Colonic mucosa (tissue), 4 donors: Measurements from ENCODE around the gene TMEM260. TPM values are rescaled to one million over a fixed set of nuclear protein-coding genes. Genes with fewer than 3 reads are reported as not detected.

ENCODE experiments used
- DNase-seq: peaks from one replicate; pipeline ENCODE4 v3.0.0-alpha.2; 2020
- H3K27ac ChIP-seq: fragments of 200-600 bp; one replicate; pipeline ENCODE4 v1.8.0; 2021
- H3K27me3 ChIP-seq: fragments of 200-600 bp; one replicate; pipeline ENCODE4 v1.8.0; 2021
- H3K36me3 ChIP-seq: fragments of 200-600 bp; one replicate; pipeline ENCODE4 v1.8.0; 2021
- H3K4me1 ChIP-seq: fragments of 200-600 bp; one replicate; pipeline ENCODE4 v1.8.0; 2021; ENCODE audit warnings: mild to moderate bottlenecking
- H3K4me3 ChIP-seq: fragments of 200-600 bp; one replicate; pipeline ENCODE4 v1.8.0; 2021
- H3K9ac ChIP-seq, 2 donors: one replicate each; pipeline ENCODE4 v1.7.0; 2013; ENCODE audit warnings: control low read depth in 2 of 2, low read depth in 2 of 2, low read length in 2 of 2
- H3K9me3 ChIP-seq: fragments of 200-600 bp; one replicate; pipeline ENCODE4 v1.8.0; 2021
- CTCF ChIP-seq: fragments of 200-600 bp; IDR thresholded peaks from one replicate; pipeline ENCODE4 v1.8.0; 2022; ENCODE audit warnings: antibody characterized with exemption, mild to moderate bottlenecking
- intact Hi-C: fragments of 100-400 bp; cut with DNase I; formaldehyde crosslinking; loops from one replicate; pipeline ENCODE4 v1.14.1; 2022
- total RNA-seq, 2 donors: library from RNA; stranded (reverse); fragmentation: NEBNext Ultra II Directional in 1 of 2; extraction: Animal tissue kit (Norgen Biotek cat#: 25700) in 1 of 2; gene quantifications; one replicate each; pipeline ENCODE4 v1.2.1, GENCODE V29; 2021
- donor health status: healthy.
- donor health status: DM: no; HTN: no; CAD: no.
- donor health status: DM: no; HTN: no; CAD: no.

Gene TMEM260
- total RNA-seq, 2 donors from 2014 or later, result 21.1 to 21.5 TPM

DNA sequence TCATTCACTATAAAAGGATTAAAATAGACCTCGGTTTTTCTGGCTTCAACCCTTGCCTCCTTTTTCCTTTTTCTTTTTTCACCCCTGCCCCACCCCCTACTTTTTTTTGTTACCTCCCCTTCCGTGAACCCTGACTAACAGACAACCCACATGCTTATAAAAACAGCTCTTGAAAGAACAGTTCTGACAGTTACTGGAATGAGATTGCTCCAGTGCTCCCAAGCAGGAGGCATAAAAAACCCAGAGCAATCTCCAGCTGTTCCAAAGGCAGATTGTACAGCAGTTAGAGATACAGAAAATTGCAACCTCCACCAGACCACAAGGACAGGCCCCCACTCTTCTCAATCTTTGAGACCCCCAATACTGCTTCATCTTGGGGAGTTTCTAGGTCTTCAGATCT is 29.9 kb upstream of the TMEM260 start:
- Histone ChIP-seq H3K36me3 (no peaks in the 10 kb centered on the region), H3K4me3 (no peak overlapping the region), H3K9me3 (no peaks in the 10 kb centered on the region), H3K4me1 (no peaks in the 10 kb centered on the region), H3K27me3 (no peaks in the 10 kb centered on the region), H3K27ac (no peak overlapping the region), H3K9ac (no peak overlapping the region)
- no peak for DNase-seq
- intact Hi-C loops, result no loop called here
- no peak for TF ChIP-seq CTCF

DNA sequence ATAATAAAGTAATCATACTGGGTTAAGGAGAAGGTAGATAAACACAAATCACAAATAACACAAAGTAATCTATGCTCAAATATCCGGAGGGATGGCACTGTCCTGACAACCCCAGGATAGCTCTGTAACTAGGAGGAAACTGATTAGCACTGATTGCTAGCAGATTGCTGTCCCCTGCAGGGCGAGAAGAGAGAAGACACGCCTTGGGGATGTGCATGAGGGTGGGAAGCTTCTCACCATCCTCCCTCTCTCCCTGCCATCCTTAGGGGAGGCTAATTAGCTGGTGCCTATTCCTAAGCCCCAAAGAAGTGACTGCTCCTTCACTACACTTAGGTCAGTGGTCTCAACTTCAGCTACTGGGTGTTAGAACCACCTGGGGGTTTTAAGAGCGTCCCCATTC is 27.0 kb upstream of the TMEM260 start:
- DNase-seq, result no peak
- Histone ChIP-seq H3K27ac (no peak overlapping the region), H3K36me3 (no peaks in the 10 kb centered on the region), H3K27me3 (no peaks in the 10 kb centered on the region), H3K4me3 (no peak overlapping the region), H3K4me1 (no peaks in the 10 kb centered on the region), H3K9me3 (no peaks in the 10 kb centered on the region), H3K9ac (no peak overlapping the region)
- TF ChIP-seq CTCF, result no peak
- intact Hi-C loops, result no loop called here

- no peaks in the 10 kb centered on the region for H3K36me3 ChIP-seq
- no peaks in the 10 kb centered on the region for H3K9me3 ChIP-seq
- H3K9ac ChIP-seq, result no peak overlapping the region
- H3K27me3 ChIP-seq, result no peaks in the 10 kb centered on the region
- intact Hi-C loops, result no loop called here
- H3K4me1 ChIP-seq, result no peaks in the 10 kb centered on the region
- no peak for DNase-seq
- no peak overlapping the region for H3K27ac ChIP-seq
- H3K4me3 ChIP-seq, result no peak overlapping the region
- no peak for TF ChIP-seq CTCF
Measured at GRCh38 chr14:56554301-56554700, 25.3 kb upstream of the TMEM260 start.

- H3K36me3 ChIP-seq, result no peaks in the 10 kb centered on the region
- no peak for DNase-seq
- no peaks in the 10 kb centered on the region for H3K27me3 ChIP-seq
- intact Hi-C loops, result no loop called here
- no peak overlapping the region for H3K4me3 ChIP-seq
- H3K27ac ChIP-seq, result no peak overlapping the region
- no peak overlapping the region for H3K9ac ChIP-seq
- TF ChIP-seq CTCF, result no peak
- H3K9me3 ChIP-seq, result no peaks in the 10 kb centered on the region
- no peaks in the 10 kb centered on the region for H3K4me1 ChIP-seq
Measured at GRCh38 chr14:56555921-56556570, 23.6 kb upstream of the TMEM260 start.

GRCh38 chr14:56559182-56559581 is 20.4 kb upstream of the TMEM260 start:
- no peak for DNase-seq
- H3K4me3 ChIP-seq, result no peak overlapping the region
- intact Hi-C loops, result no loop called here
- H3K36me3 ChIP-seq, result no peaks in the 10 kb centered on the region
- no peaks in the 10 kb centered on the region for H3K9me3 ChIP-seq
- no peaks in the 10 kb centered on the region for H3K4me1 ChIP-seq
- H3K27ac ChIP-seq, result no peak overlapping the region
- no peak for TF ChIP-seq CTCF
- H3K9ac ChIP-seq, result no peak overlapping the region
- H3K27me3 ChIP-seq, result no peaks in the 10 kb centered on the region
